K562 (cell line): ENCODE measurements around the gene TMEFF1. TPM values are rescaled to one million over a fixed set of nuclear protein-coding genes. Genes with fewer than 3 reads are reported as not detected.
A peak's percentile ranks its signal among the peaks of the same experiment; 100 is the strongest.

ENCODE experiments used
- ARID1B ChIP-seq: fragments of 450-650 bp; IDR thresholded peaks from 2 replicates; pipeline ENCODE4 v1.6.1; 2016; ENCODE audit warnings: antibody characterized with exemption, mild to moderate bottlenecking, inconsistent platforms
- CBX3 ChIP-seq, 2 experiments: IDR thresholded peaks; 1 replicate in 1 of 2; 2 replicates in 1 of 2; pipeline ENCODE4 v1.6.1; 2012; ENCODE audit warnings: inconsistent platforms in 2 of 2, low read length in 2 of 2, borderline replicate concordance in 1 of 2, control low read depth in 1 of 2
- COPS2 ChIP-seq: fragments of 450-650 bp; conservative IDR thresholded peaks from 2 replicates; pipeline ENCODE4 v1.6.1; 2016; ENCODE audit warnings: mild to moderate bottlenecking, moderate library complexity
- CREB3L1 ChIP-seq: fragments of 450-650 bp; IDR thresholded peaks from 2 replicates; pipeline ENCODE4 v1.6.1; 2014; ENCODE audit warnings: low read depth, mild to moderate bottlenecking, moderate library complexity, borderline replicate concordance
- CREM ChIP-seq: IDR thresholded peaks from 2 replicates; pipeline ENCODE4 v1.6.1; 2014; ENCODE audit warnings: antibody characterized with exemption, low read depth
- ELF4 ChIP-seq: fragments of 450-650 bp; formaldehyde crosslinking; IDR thresholded peaks from 2 replicates; pipeline ENCODE4 v1.4.0; 2022; ENCODE audit warnings: missing genetic modification characterization
- ELK1 ChIP-seq: sonication (generic); formaldehyde crosslinking; IDR thresholded peaks from 2 replicates; pipeline ENCODE4 v1.8.1; 2022; ENCODE audit warnings: missing genetic modification reagents
- EP300 ChIP-seq: IDR thresholded peaks from 2 replicates; pipeline ENCODE4 v1.6.1; 2012; ENCODE audit warnings: low read length, improper control_type of control experiment
- MAZ ChIP-seq, 2 experiments: fragments of 450-650 bp in 1 of 2; sonication (generic) in 1 of 2; formaldehyde crosslinking; IDR thresholded peaks in 1 of 2; conservative IDR thresholded peaks in 1 of 2; 2 replicates each; pipeline versions ENCODE4 v1.4.0 to v1.5.0; 2020; ENCODE audit warnings: mild to moderate bottlenecking in 1 of 2, missing genetic modification reagents in 1 of 2
- NFIX ChIP-seq: fragments of 250-450 bp; sonication (Bioruptor Pico); IDR thresholded peaks from 2 replicates; pipeline ENCODE4 v1.4.0; 2020; ENCODE audit warnings: low read depth, mild to moderate bottlenecking, moderate library complexity
- PHF8 ChIP-seq: fragments of 200-600 bp; sonication (generic); IDR thresholded peaks from 2 replicates; pipeline ENCODE4 v1.6.1; 2012; ENCODE audit warnings: mixed run types, mild to moderate bottlenecking, inconsistent platforms, low read length, moderate library complexity, borderline replicate concordance
- RBM14 ChIP-seq: fragments of 200-400 bp; formaldehyde crosslinking; IDR thresholded peaks from 2 replicates; pipeline ENCODE4 v1.6.1; 2018; ENCODE audit warnings: low read depth, mild to moderate bottlenecking, low read length, moderate library complexity, borderline replicate concordance; ENCODE audit not compliant: insufficient read depth
- SRSF9 ChIP-seq: fragments of 200-400 bp; formaldehyde crosslinking; IDR thresholded peaks from 2 replicates; pipeline ENCODE4 v1.6.1; 2017; ENCODE audit warnings: low read depth, low read length, borderline replicate concordance
- STAT5A ChIP-seq: IDR thresholded peaks from 2 replicates; pipeline ENCODE4 v1.6.1; 2012; ENCODE audit warnings: low read length, inconsistent platforms, borderline replicate concordance
- TFE3 ChIP-seq: fragments of 450-650 bp; formaldehyde crosslinking; IDR thresholded peaks from 2 replicates; pipeline ENCODE4 v1.4.0; 2020; ENCODE audit warnings: mild to moderate bottlenecking, mixed read lengths
- TRIM28 ChIP-seq: fragments of 450-650 bp; IDR thresholded peaks from 2 replicates; pipeline ENCODE4 v1.6.1; 2017
- WHSC1 ChIP-seq: IDR thresholded peaks from one replicate; pipeline ENCODE4 v1.6.1; 2012; ENCODE audit warnings: low read length, control low read depth, inconsistent platforms
- ZBTB7A ChIP-seq: IDR thresholded peaks from 2 replicates; pipeline ENCODE4 v1.6.1; 2011; ENCODE audit warnings: low read depth, mild to moderate bottlenecking, low read length, moderate library complexity, borderline replicate concordance; ENCODE audit not compliant: control insufficient read depth
- ZNF24 ChIP-seq: fragments of 450-650 bp; IDR thresholded peaks from 2 replicates; pipeline ENCODE4 v1.6.1; 2016
- ZNF57 ChIP-seq: fragments of 450-650 bp; formaldehyde crosslinking; IDR thresholded peaks from 2 replicates; pipeline ENCODE4 v1.4.0; 2020; ENCODE audit warnings: mild to moderate bottlenecking, moderate library complexity
- ZNF584 ChIP-seq: fragments of 200-800 bp; sonication (Bioruptor generic); IDR thresholded peaks from 2 replicates; pipeline ENCODE4 v1.6.1; 2016; ENCODE audit warnings: low read depth, mild to moderate bottlenecking, missing genetic modification characterization, missing compliant biosample characterization
- ZNF644 ChIP-seq: fragments of 200-800 bp; sonication (Bioruptor generic); IDR thresholded peaks from 2 replicates; pipeline ENCODE4 v1.6.1; 2016; ENCODE audit warnings: low read depth, missing genetic modification characterization, missing compliant biosample characterization
- ZNF830 ChIP-seq: fragments of 250-450 bp; sonication (Bioruptor Pico); IDR thresholded peaks from 2 replicates; pipeline ENCODE4 v1.5.0; 2021; ENCODE audit warnings: mild to moderate bottlenecking
- ZZZ3 ChIP-seq: fragments of 450-650 bp; IDR thresholded peaks from 2 replicates; pipeline ENCODE4 v1.6.1; 2016; ENCODE audit warnings: antibody characterized with exemption, mild to moderate bottlenecking, moderate library complexity
- polyA plus RNA-seq, 8 experiments: library from polyadenylated mRNA; depleted of rRNA in 4 of 8; stranded (reverse) in 5 of 8; unstranded in 3 of 8; fragments of >200 nt; fragmentation: Nextera tagmentation in 2 of 8; fragmentation: Illumina TruSeq in 1 of 8; extraction: Ambion mirVana in 2 of 8; extraction: Trizol in 1 of 8; gene quantifications; 2 replicates each; pipeline versions ENCODE4 v1.2.1 to v1.2.3, GENCODE V29; 2011 to 2014; ENCODE audit warnings: inconsistent platforms in 1 of 8, missing spikeins in 1 of 8
- total RNA-seq, 7 experiments: library from RNA; depleted of rRNA in 6 of 7; stranded (reverse); fragments of >200 nt in 6 of 7; fragmentation: Illumina TruSeq in 2 of 7; extraction: Trizol in 2 of 7; gene quantifications; 2 replicates each; pipeline versions ENCODE4 v1.2.1 to v1.2.3, GENCODE V29; 2011 to 2021; ENCODE audit warnings: low replicate concordance in 1 of 7
- TF ChIP-seq, protein P1 (sequence below): fragments of 450-650 bp; formaldehyde crosslinking; IDR thresholded peaks from 2 replicates; pipeline ENCODE4 v1.4.0; 2022; ENCODE audit warnings: missing genetic modification characterization

TMEFF1 gene
- total and polyA plus RNA-seq, 9 of the 15 experiments (the other 6 are each of a cell fraction or from before 2014, with no cell fraction given): 0.07 to 1.1 (median 0.28) TPM; not detected in 2

DNA sequence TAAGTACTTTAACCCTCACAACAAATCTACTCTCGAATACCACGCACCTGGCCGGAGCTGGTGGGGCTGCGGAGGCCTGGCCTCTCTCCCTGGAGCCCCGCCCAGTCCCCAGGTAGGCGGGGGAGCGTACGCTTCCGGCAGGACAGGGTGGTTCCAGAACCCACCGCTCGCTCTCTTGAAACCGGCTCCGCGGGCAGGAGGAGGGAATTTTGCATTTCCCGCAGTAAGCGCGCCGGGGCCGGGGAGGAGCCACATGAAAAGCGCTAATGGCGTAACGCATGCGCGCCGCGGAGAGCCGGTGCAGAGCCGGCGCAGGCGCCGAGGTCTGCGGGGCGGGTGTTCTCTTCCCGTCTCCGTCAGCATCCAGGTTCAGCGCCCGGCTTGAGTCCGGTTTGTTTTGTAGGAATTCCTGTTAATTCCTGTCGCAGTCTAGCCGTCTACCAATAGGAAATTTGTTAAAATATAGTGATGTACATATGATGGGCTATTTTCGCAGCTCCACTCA lies 125.7 kb downstream of the TMEFF1 start (continued):
- TF ChIP-seq RBM14 (no peak), CREM (peak; percentile 21; the same call in 1 of the 2 replicates), TFE3 (CRISPR knock-in tag) (no peak), COPS2 (no peak), STAT5A (no peak), CREB3L1 (no peak), ELF4 (CRISPR knock-in tag) (no peak), SRSF9 (no peak), ZNF57 (CRISPR knock-in tag) (no peak), NFIX (no peak), ZNF584 (no peak), ZBTB7A (peak; percentile 38; the same call in 1 of the 2 replicates), EP300 (no peak), CBX3 (IDR thresholded peaks at IDR 0.05; ENCODE audit: borderline replicate concordance in 1 of 2, low read length in 2 of 2) (no peak), ZNF644 (no peak), ZNF24 (peak; percentile 99), TRIM28 (no peak), PHF8 (peak; percentile 31; the same call in 1 of the 2 replicates), ARID1B (no peak), MAZ (CRISPR knock-in tag; conservative IDR thresholded peaks at IDR 0.05 in 1 of 2, IDR thresholded peaks at IDR 0.05 in 1 of 2) (no peak), ZNF830 (CRISPR knock-in tag) (no peak), ZZZ3 (no peak), WHSC1 (no peak), ELK1 (CRISPR knock-in tag) (no peak)
- TF ChIP-seq, protein P1, sequence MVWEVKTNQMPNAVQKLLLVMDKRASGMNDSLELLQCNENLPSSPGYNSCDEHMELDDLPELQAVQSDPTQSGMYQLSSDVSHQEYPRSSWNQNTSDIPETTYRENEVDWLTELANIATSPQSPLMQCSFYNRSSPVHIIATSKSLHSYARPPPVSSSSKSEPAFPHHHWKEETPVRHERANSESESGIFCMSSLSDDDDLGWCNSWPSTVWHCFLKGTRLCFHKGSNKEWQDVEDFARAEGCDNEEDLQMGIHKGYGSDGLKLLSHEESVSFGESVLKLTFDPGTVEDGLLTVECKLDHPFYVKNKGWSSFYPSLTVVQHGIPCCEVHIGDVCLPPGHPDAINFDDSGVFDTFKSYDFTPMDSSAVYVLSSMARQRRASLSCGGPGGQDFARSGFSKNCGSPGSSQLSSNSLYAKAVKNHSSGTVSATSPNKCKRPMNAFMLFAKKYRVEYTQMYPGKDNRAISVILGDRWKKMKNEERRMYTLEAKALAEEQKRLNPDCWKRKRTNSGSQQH (CRISPR knock-in tag): no peak
